K562 (cell line): ENCODE data around the gene TMPRSS9. TPM values are rescaled to one million over a fixed set of nuclear protein-coding genes. Genes with fewer than 3 reads are reported as not detected.
A peak's percentile ranks its signal among the peaks of the same experiment; 100 is the strongest.

Experiments
- BRCA1 ChIP-seq, 2 experiments: fragments of 450-650 bp in 1 of 2; sonication (generic) in 1 of 2; formaldehyde crosslinking in 1 of 2; IDR thresholded peaks; 2 replicates each; pipeline versions ENCODE4 v1.5.0 to v1.6.1; 2017 to 2020; ENCODE audit warnings: mild to moderate bottlenecking in 1 of 2, missing genetic modification reagents in 1 of 2
- CEBPB ChIP-seq: fragments of 450-650 bp; IDR thresholded peaks from 2 replicates; pipeline ENCODE4 v1.6.1; 2016; ENCODE audit warnings: missing genetic modification characterization, missing compliant biosample characterization
- CREBBP ChIP-seq: IDR thresholded peaks from one replicate; pipeline ENCODE4 v1.6.1; 2012; ENCODE audit warnings: low read depth, mild to moderate bottlenecking, control low read depth, inconsistent platforms, low read length
- FOXP1 ChIP-seq: sonication (generic); formaldehyde crosslinking; IDR thresholded peaks from 2 replicates; pipeline ENCODE4 v1.8.0; 2022; ENCODE audit warnings: mild to moderate bottlenecking, missing genetic modification reagents
- GATA2 ChIP-seq: sonication (generic); formaldehyde crosslinking; IDR thresholded peaks from 2 replicates; pipeline ENCODE4 v1.4.0; 2020; ENCODE audit warnings: mild to moderate bottlenecking, missing genetic modification reagents
- HLTF ChIP-seq: fragments of 450-650 bp; IDR thresholded peaks from 2 replicates; pipeline ENCODE4 v1.6.1; 2016
- HMG20A ChIP-seq: fragments of 450-650 bp; formaldehyde crosslinking; conservative IDR thresholded peaks from 2 replicates; pipeline ENCODE4 v1.4.0; 2020; ENCODE audit warnings: mild to moderate bottlenecking, mixed read lengths
- MCM3 ChIP-seq: fragments of 450-650 bp; IDR thresholded peaks from 2 replicates; pipeline ENCODE4 v1.6.1; 2016
- MXI1 ChIP-seq: IDR thresholded peaks from 2 replicates; pipeline ENCODE4 v1.6.1; 2011; ENCODE audit warnings: low read depth, mild to moderate bottlenecking, improper control_type of control experiment, low read length
- OTX1 ChIP-seq: fragments of 450-650 bp; formaldehyde crosslinking; IDR thresholded peaks from 2 replicates; pipeline ENCODE4 v1.4.0; 2022; ENCODE audit warnings: mild to moderate bottlenecking
- PHF20 ChIP-seq: fragments of 450-650 bp; IDR thresholded peaks from 2 replicates; pipeline ENCODE4 v1.6.1; 2018; ENCODE audit not compliant: partially characterized antibody
- RBM17 ChIP-seq: fragments of 200-400 bp; formaldehyde crosslinking; IDR thresholded peaks from 2 replicates; pipeline ENCODE4 v1.6.1; 2017; ENCODE audit warnings: low read depth, mild to moderate bottlenecking, low read length, borderline replicate concordance
- SMARCA4 ChIP-seq: fragments of 450-650 bp; IDR thresholded peaks from 2 replicates; pipeline ENCODE4 v1.6.1; 2016
- SNRNP70 ChIP-seq: fragments of 200-400 bp; formaldehyde crosslinking; optimal IDR thresholded peaks from 2 replicates; pipeline ENCODE3; 2017; ENCODE audit warnings: low read depth, low read length
- TSC22D4 ChIP-seq: fragments of 450-650 bp; IDR thresholded peaks from 2 replicates; pipeline ENCODE4 v1.6.1; 2016; ENCODE audit warnings: missing genetic modification characterization, missing biosample characterization, control low read depth
- XRCC4 ChIP-seq: IDR thresholded peaks from one replicate; pipeline ENCODE4 v1.6.1; 2011; ENCODE audit not compliant: insufficient read depth, insufficient read length; ENCODE audit errors: extremely low read depth
- ZNF311 ChIP-seq: fragments of 250-450 bp; sonication (Bioruptor Pico); IDR thresholded peaks from 2 replicates; pipeline ENCODE4 v1.4.0; 2020; ENCODE audit warnings: mild to moderate bottlenecking, moderate library complexity
- ZNF507 ChIP-seq: conservative IDR thresholded peaks from 2 replicates; pipeline ENCODE4 v1.6.1; 2017; ENCODE audit warnings: missing genetic modification characterization, missing compliant biosample characterization
- ZNF551 ChIP-seq: fragments of 250-450 bp; sonication (Bioruptor Pico); IDR thresholded peaks from 2 replicates; pipeline ENCODE4 v1.5.0; 2021; ENCODE audit warnings: mild to moderate bottlenecking, moderate library complexity
- ZNF644 ChIP-seq: fragments of 200-800 bp; sonication (Bioruptor generic); IDR thresholded peaks from 2 replicates; pipeline ENCODE4 v1.6.1; 2016; ENCODE audit warnings: low read depth, missing genetic modification characterization, missing compliant biosample characterization
- ZNF76 ChIP-seq: fragments of 250-450 bp; sonication (Bioruptor Pico); IDR thresholded peaks from 2 replicates; pipeline ENCODE4 v1.4.0; 2020; ENCODE audit warnings: mild to moderate bottlenecking, moderate library complexity, borderline replicate concordance
- ZNF766 ChIP-seq: fragments of 200-800 bp; sonication (Bioruptor generic); conservative IDR thresholded peaks from 2 replicates; pipeline ENCODE4 v1.6.1; 2016; ENCODE audit warnings: missing genetic modification characterization, missing compliant biosample characterization
- ZNF79 ChIP-seq: fragments of 250-450 bp; sonication (Bioruptor Pico); IDR thresholded peaks from 2 replicates; pipeline ENCODE4 v1.4.0; 2020; ENCODE audit warnings: low read depth, mild to moderate bottlenecking, moderate library complexity
- polyA plus RNA-seq, 8 experiments: library from polyadenylated mRNA; depleted of rRNA in 4 of 8; stranded (reverse) in 5 of 8; unstranded in 3 of 8; fragments of >200 nt; fragmentation: Nextera tagmentation in 2 of 8; fragmentation: Illumina TruSeq in 1 of 8; extraction: Ambion mirVana in 2 of 8; extraction: Trizol in 1 of 8; gene quantifications; 2 replicates each; pipeline versions ENCODE4 v1.2.1 to v1.2.3, GENCODE V29; 2011 to 2014; ENCODE audit warnings: inconsistent platforms in 1 of 8, missing spikeins in 1 of 8
- total RNA-seq, 7 experiments: library from RNA; depleted of rRNA in 6 of 7; stranded (reverse); fragments of >200 nt in 6 of 7; fragmentation: Illumina TruSeq in 2 of 7; extraction: Trizol in 2 of 7; gene quantifications; 2 replicates each; pipeline versions ENCODE4 v1.2.1 to v1.2.3, GENCODE V29; 2011 to 2021; ENCODE audit warnings: low replicate concordance in 1 of 7
- TF ChIP-seq, protein P1 (sequence below): fragments of 250-450 bp; sonication (Bioruptor Pico); IDR thresholded peaks from 2 replicates; pipeline ENCODE4 v1.8.0; 2021; ENCODE audit warnings: borderline replicate concordance, mild to moderate bottlenecking, moderate library complexity; ENCODE audit not compliant: poor library complexity, severe bottlenecking
- TF ChIP-seq, protein P2 (sequence below): fragments of 250-450 bp; sonication (Bioruptor Pico); IDR thresholded peaks from 2 replicates; pipeline ENCODE4 v1.8.0; 2021; ENCODE audit warnings: mild to moderate bottlenecking, moderate library complexity
- TF ChIP-seq, protein P3 (sequence below): sonication (generic); formaldehyde crosslinking; IDR thresholded peaks from 2 replicates; pipeline ENCODE4 v1.9.0; 2022; ENCODE audit warnings: mild to moderate bottlenecking, missing genetic modification reagents
- TF ChIP-seq, protein P4 (sequence below), 2 experiments: fragments of 450-650 bp in 1 of 2; sonication (generic) in 1 of 2; formaldehyde crosslinking in 1 of 2; IDR thresholded peaks in 1 of 2; conservative IDR thresholded peaks in 1 of 2; 2 replicates each; pipeline versions ENCODE4 v1.6.1 to v1.8.1; 2016 to 2023; ENCODE audit warnings: mild to moderate bottlenecking in 2 of 2, moderate library complexity in 2 of 2, inconsistent platforms in 1 of 2, missing genetic modification reagents in 1 of 2

TMPRSS9 gene
- total and polyA plus RNA-seq, 9 of the 15 experiments (the other 6 are each of a cell fraction or from before 2014, with no cell fraction given), result 0.01 to 0.03 TPM; not detected in 7

DNA sequence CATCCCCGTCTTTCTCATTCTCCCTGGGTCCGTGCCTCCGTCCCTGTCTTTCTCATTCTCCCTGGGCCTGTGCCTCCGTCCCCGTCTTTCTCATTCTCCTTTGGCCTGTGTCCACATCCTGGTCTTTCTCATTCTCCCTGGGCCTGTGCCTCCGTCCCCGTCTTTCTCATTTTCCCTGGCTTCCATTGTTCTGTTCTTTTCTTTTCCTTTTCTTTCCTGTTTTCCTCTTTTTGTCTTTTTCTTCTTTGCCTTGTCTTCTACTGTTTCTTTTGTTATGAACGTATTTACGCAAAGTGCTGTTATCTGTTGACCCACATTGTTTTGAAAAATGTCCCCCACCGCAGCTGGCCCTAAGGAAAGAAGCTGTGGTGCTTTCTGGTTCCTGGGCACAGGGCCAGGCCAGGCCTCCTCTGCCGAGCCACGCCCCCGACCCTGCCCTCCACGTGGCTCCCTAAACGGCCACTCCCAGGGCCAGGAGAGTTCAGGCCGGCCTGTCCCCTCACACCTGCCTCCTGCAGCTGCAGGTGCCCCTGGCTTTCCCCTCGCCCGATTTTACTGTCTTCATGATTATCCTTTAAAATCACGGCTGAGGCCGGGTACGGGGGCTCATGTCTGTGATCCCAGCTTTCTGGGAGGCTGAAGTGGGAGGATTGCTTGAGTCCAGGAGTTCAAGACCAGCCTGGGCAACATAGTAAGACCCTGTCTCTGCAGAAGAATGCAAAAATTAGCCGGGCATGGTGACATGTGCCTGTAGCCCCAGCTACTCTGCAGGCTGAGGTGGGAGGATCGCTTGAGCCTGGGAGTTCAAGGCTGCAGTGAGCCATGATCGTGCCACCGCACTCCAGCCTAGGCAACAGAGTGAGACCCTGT, 14.0 kb upstream of the TMPRSS9 start (continued):
- TF ChIP-seq ZNF76 (CRISPR knock-in tag) (no peak), OTX1 (no peak), HMG20A (CRISPR knock-in tag) (no peak), XRCC4 (no peak), TSC22D4 (tag) (no peak), CEBPB (no peak), SMARCA4 (peak; percentile 93), ZNF644 (tag) (no peak), PHF20 (no peak), ZNF507 (tag) (no peak), ZNF766 (CRISPR knock-in tag) (no peak), MCM3 (0 out of 2 replicates have a peak, but pooled peaks have one; percentile 51), FOXP1 (CRISPR knock-in tag) (peak; percentile 58; the same call in 1 of the 2 replicates), HLTF (peak; percentile 90), BRCA1 (IDR thresholded peaks at IDR 0.05) (no peak), BRCA1 (CRISPR knock-in tag; IDR thresholded peaks at IDR 0.05) (no peak), GATA2 (CRISPR knock-in tag) (peak; percentile 82), SNRNP70 (no peak), MXI1 (peak; percentile 91), ZNF551 (CRISPR knock-in tag) (no peak), ZNF79 (no peak), CREBBP (no peak), ZNF311 (no peak), RBM17 (no peak)
- TF ChIP-seq, protein P1, sequence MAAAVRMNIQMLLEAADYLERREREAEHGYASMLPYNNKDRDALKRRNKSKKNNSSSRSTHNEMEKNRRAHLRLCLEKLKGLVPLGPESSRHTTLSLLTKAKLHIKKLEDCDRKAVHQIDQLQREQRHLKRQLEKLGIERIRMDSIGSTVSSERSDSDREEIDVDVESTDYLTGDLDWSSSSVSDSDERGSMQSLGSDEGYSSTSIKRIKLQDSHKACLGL (CRISPR knock-in tag), result peak; percentile 47
- TF ChIP-seq, protein P2, sequence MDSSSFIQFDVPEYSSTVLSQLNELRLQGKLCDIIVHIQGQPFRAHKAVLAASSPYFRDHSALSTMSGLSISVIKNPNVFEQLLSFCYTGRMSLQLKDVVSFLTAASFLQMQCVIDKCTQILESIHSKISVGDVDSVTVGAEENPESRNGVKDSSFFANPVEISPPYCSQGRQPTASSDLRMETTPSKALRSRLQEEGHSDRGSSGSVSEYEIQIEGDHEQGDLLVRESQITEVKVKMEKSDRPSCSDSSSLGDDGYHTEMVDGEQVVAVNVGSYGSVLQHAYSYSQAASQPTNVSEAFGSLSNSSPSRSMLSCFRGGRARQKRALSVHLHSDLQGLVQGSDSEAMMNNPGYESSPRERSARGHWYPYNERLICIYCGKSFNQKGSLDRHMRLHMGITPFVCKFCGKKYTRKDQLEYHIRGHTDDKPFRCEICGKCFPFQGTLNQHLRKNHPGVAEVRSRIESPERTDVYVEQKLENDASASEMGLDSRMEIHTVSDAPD (CRISPR knock-in tag), result no peak
- TF ChIP-seq, protein P3, sequence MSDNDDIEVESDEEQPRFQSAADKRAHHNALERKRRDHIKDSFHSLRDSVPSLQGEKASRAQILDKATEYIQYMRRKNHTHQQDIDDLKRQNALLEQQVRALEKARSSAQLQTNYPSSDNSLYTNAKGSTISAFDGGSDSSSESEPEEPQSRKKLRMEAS, result peak; percentile 96
- TF ChIP-seq, protein P4, sequence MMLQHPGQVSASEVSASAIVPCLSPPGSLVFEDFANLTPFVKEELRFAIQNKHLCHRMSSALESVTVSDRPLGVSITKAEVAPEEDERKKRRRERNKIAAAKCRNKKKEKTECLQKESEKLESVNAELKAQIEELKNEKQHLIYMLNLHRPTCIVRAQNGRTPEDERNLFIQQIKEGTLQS (IDR thresholded peaks at IDR 0.05), result no peak
- TF ChIP-seq, protein P4 (CRISPR knock-in tag; conservative IDR thresholded peaks at IDR 0.05), result no peak
